Gastroesophageal sphincter (tissue), 3 donors: ENCODE measurements around the gene MCOLN2.

Experiments
- CTCF ChIP-seq, 4 experiments: fragments of 200-600 bp in 2 of 4; fragments of 450-650 bp in 2 of 4; sonication (generic) in 1 of 4; IDR thresholded peaks; one replicate each; pipeline ENCODE4 v1.5.1; 2017 to 2019; ENCODE audit warnings: antibody characterized with exemption in 4 of 4, mild to moderate bottlenecking in 2 of 4, moderate library complexity in 2 of 4
- POLR2A ChIP-seq, 2 donors: fragments of 450-650 bp; IDR thresholded peaks; one replicate each; pipeline ENCODE4 v1.6.1; 2017; ENCODE audit warnings: antibody characterized with exemption in 2 of 2, mild to moderate bottlenecking in 2 of 2, moderate library complexity in 1 of 2
- POLR2AphosphoS5 ChIP-seq: sonication (generic); formaldehyde crosslinking; IDR thresholded peaks from one replicate; pipeline ENCODE4 v1.6.1; 2017; ENCODE audit warnings: antibody characterized with exemption

GRCh38 chr1:84892705-84893618 is 104.0 kb downstream of the MCOLN2 start, which contains the start of gene LPAR3:
- TF ChIP-seq CTCF (IDR thresholded peaks at IDR 0.05) (no peak), POLR2AphosphoS5 (no peak), POLR2A (IDR thresholded peaks at IDR 0.05) (no peak)
